HFF-Myc (cell line): Measurements from ENCODE around the gene SUPT5H.

Experiments
- DNase-seq: peaks from one replicate; pipeline ENCODE4 v3.0.0-alpha.2; 2011; ENCODE audit warnings: low read depth; ENCODE audit errors: extremely low read depth
- H3K4me3 ChIP-seq: replicated peaks from 2 replicates; pipeline ENCODE4 v1.5.1; 2011; ENCODE audit warnings: low read depth, mild to moderate bottlenecking, control low read depth, low read length
- CTCF ChIP-seq: IDR thresholded peaks from 2 replicates; pipeline ENCODE4 v1.5.1; 2012; ENCODE audit warnings: mild to moderate bottlenecking, low read depth, low read length, control low read depth; ENCODE audit errors: missing control alignments

Gene SUPT5H

GRCh38 chr19:39515551-39516191, 70.3 kb downstream of the SUPT5H start:
- TF ChIP-seq CTCF = no peak
- no peak overlapping the region for H3K4me3 ChIP-seq
- no peak for DNase-seq

GRCh38 chr19:39516270-39516669, 70.9 kb downstream of the SUPT5H start:
- no peak for TF ChIP-seq CTCF
- no peak for DNase-seq
- no peak overlapping the region for H3K4me3 ChIP-seq

- TF ChIP-seq CTCF = no peak
- DNase-seq = no peak
- H3K4me3 ChIP-seq = no peak overlapping the region
These were observed 72.0 kb downstream of the SUPT5H start for GRCh38 chr19:39517432-39517831.

- H3K4me3 ChIP-seq = no peak overlapping the region
- DNase-seq = no peak
- no peak for TF ChIP-seq CTCF
These were observed 73.1 kb downstream of the SUPT5H start for GRCh38 chr19:39518458-39518857.

GRCh38 chr19:39518975-39519374, 73.6 kb downstream of the SUPT5H start:
- H3K4me3 ChIP-seq = no peak overlapping the region
- DNase-seq = no peak
- no peak for TF ChIP-seq CTCF

- no peak for DNase-seq
- no peak for TF ChIP-seq CTCF
- H3K4me3 ChIP-seq = no peak overlapping the region
These were observed 75.4 kb downstream of the SUPT5H start for GRCh38 chr19:39520541-39521484.
